B cell (primary cell): ENCODE results near the gene MGAT4C.

Source experiments
- CTCF ChIP-seq: fragments of 200-600 bp; IDR thresholded peaks from one replicate; pipeline ENCODE4 v1.8.0; 2022; ENCODE audit warnings: antibody characterized with exemption, mild to moderate bottlenecking
- EZH2 ChIP-seq: IDR thresholded peaks from 2 replicates; pipeline ENCODE4 v1.6.1; 2012; ENCODE audit warnings: borderline replicate concordance, low read depth, mild to moderate bottlenecking, moderate library complexity, low read length; ENCODE audit not compliant: insufficient read depth, poor library complexity, severe bottlenecking

- TF ChIP-seq CTCF: no peak
- TF ChIP-seq EZH2: no peak
These were observed 29.9 kb upstream of the MGAT4C start for GRCh38 chr12:86286119-86286518.
